Aorta (tissue), 5 donors: ENCODE data around the gene PGAM1. TPM values are rescaled to one million over a fixed set of nuclear protein-coding genes. Genes with fewer than 3 reads are reported as not detected.
"Not testable (repeated sequence)": the region's sequence is repeated elsewhere in the genome, so short reads cannot be mapped to it uniquely, and the experiment has no call there.

Experiments
- ATAC-seq: fragments of 200-7000 bp; cut with Tn5 transposase; one replicate; pipeline ENCODE4 v1.9.1; 2022; ENCODE audit warnings: moderate library complexity; ENCODE audit not compliant: low FRiP score
- DNase-seq, 2 donors: peaks; one replicate each; pipeline ENCODE4 v3.0.0-alpha.2; 2020
- H3K27ac ChIP-seq, 2 donors: one replicate each; pipeline ENCODE4 v1.5.1; 2013; ENCODE audit warnings: low read length in 2 of 2, mild to moderate bottlenecking in 2 of 2, moderate library complexity in 2 of 2, control low read depth in 1 of 2, inconsistent platforms in 1 of 2, low read depth in 1 of 2
- H3K27me3 ChIP-seq, 2 donors: one replicate each; pipeline ENCODE4 v1.6.1; 2013; ENCODE audit warnings: control low read depth in 1 of 2, low read length in 1 of 2, mild to moderate bottlenecking in 1 of 2, moderate library complexity in 1 of 2; ENCODE audit not compliant: insufficient read depth in 2 of 2, control insufficient read depth in 1 of 2
- H3K36me3 ChIP-seq, 2 donors: one replicate each; pipeline ENCODE4 v1.6.1; 2013; ENCODE audit warnings: control low read depth in 1 of 2, low read length in 1 of 2, mild to moderate bottlenecking in 1 of 2; ENCODE audit not compliant: insufficient read depth in 2 of 2, control insufficient read depth in 1 of 2
- H3K4me1 ChIP-seq, 2 donors: one replicate each; pipeline ENCODE4 v1.6.1; 2013; ENCODE audit warnings: low read length in 2 of 2, control low read depth in 1 of 2, mild to moderate bottlenecking in 1 of 2, moderate library complexity in 1 of 2; ENCODE audit not compliant: insufficient read depth in 2 of 2, control insufficient read depth in 1 of 2
- H3K4me3 ChIP-seq, 2 donors: one replicate each; pipeline ENCODE4 v1.5.1; 2013; ENCODE audit warnings: low read length in 2 of 2, control low read depth in 1 of 2, mild to moderate bottlenecking in 1 of 2
- H3K9me3 ChIP-seq: one replicate; pipeline ENCODE4 v1.6.1; 2013; ENCODE audit warnings: mild to moderate bottlenecking, low read length; ENCODE audit not compliant: control insufficient read depth
- WGBS, 2 donors: extraction: QIAGEN DNeasy Blood & Tissue Kit; methylation state at CpG; one replicate each; pipeline ENCODE4 v1.1.7; 2013; 5-methylcytosine and 5-hydroxymethylcytosine counted together
- intact Hi-C, 2 donors: fragments of 100-400 bp; cut with DNase I; formaldehyde crosslinking; loops; one replicate each; pipeline versions ENCODE4 v1.14.2 to v1.15.0; 2022
- polyA plus RNA-seq, 2 donors: library from polyadenylated mRNA; stranded (reverse); fragments of 200-250 nt; gene quantifications; one replicate each; pipeline ENCODE4 v1.2.3, GENCODE V29; 2013
- total RNA-seq, 2 donors: library from RNA; stranded (reverse); fragmentation: NEBNext Ultra II Directional; extraction: Animal tissue kit (Norgen Biotek cat#: 25700); gene quantifications; one replicate each; pipeline ENCODE4 v1.2.1, GENCODE V29; 2021
- donor health status: healthy with polysubstance abuse.
- donor health status: Bipolar disorder and iron deficiency.
- donor health status: DM: no; HTN: no; CAD: no.
- donor health status: DM: no; HTN: no; CAD: no.
- donor health status: DM: yes; HTN: yes; CAD: no.

The PGAM1 gene
- total and polyA plus RNA-seq, 4 donors, result 134 to 189 (median 146) TPM

- H3K27ac ChIP-seq, H3K4me3 ChIP-seq, H3K36me3 ChIP-seq, intact Hi-C loops, DNase-seq, H3K4me1 ChIP-seq, H3K27me3 ChIP-seq, ATAC-seq, H3K9me3 ChIP-seq: not testable (repeated sequence)
- 76 to 77% methylated on average over 8 of the region's 8 CpGs for WGBS, 2 donors
Measured at GRCh38 chr10:97423757-97424098, 2.3 kb upstream of the PGAM1 start.

- 6 to 9% methylated on average over 34 of the region's 34 CpGs for WGBS, 2 donors
- Histone ChIP-seq H3K27ac (no peak overlapping the region), H3K4me1 (peaks cover 0 to 6% of the 10 kb centered on the region in 2 donors), H3K36me3 (peaks cover 3 to 9% of the 10 kb centered on the region in 2 donors), H3K4me3 (peak overlapping the region; percentile 22 to 76), H3K9me3 (no peaks in the 10 kb centered on the region), H3K27me3 (no peaks in the 10 kb centered on the region)
- ATAC-seq (no peak), DNase-seq (peak in 1 of 2 donors; percentile 57)
- intact Hi-C loops, result loop anchor here in 1 of 2 donors (2.0 kb wide), 1 partner anchor 18 kb away; no protein-coding TSS in a partner anchor
Measured at GRCh38 chr10:97426776-97427570, 982 bp downstream of the PGAM1 start.

GRCh38 chr10:97427571-97428179, 1.7 kb downstream of the PGAM1 start:
- Histone ChIP-seq H3K4me1 (peaks cover 0 to 6% of the 10 kb centered on the region in 2 donors), H3K27ac (no peak overlapping the region), H3K9me3 (no peaks in the 10 kb centered on the region), H3K4me3 (peak overlapping the region in 1 of 2 donors; percentile 76), H3K27me3 (no peaks in the 10 kb centered on the region), H3K36me3 (peaks cover 3 to 11% of the 10 kb centered on the region in 2 donors)
- ATAC-seq (no peak), DNase-seq (no peak)
- 12 to 17% methylated on average over 9 of the region's 9 CpGs for WGBS, 2 donors
- intact Hi-C loops, result loop anchor here in 1 of 2 donors (2.0 kb wide), 1 partner anchor 17 kb away; no protein-coding TSS in a partner anchor

GRCh38 chr10:97428572-97428981, 2.6 kb downstream of the PGAM1 start:
- WGBS, 2 donors, result 71 to 73% methylated on average over 4 of the region's 4 CpGs
- intact Hi-C loops, result no loop called here
- no peak overlapping the region for H3K27ac ChIP-seq
- H3K4me3 ChIP-seq, result no peak overlapping the region
- no peak for ATAC-seq
- H3K27me3 ChIP-seq, result no peaks in the 10 kb centered on the region
- H3K4me1 ChIP-seq, result peaks cover 0 to 6% of the 10 kb centered on the region in 2 donors
- peaks cover 5 to 11% of the 10 kb centered on the region in 2 donors for H3K36me3 ChIP-seq
- DNase-seq, result no peak
- no peaks in the 10 kb centered on the region for H3K9me3 ChIP-seq

- no peaks in the 10 kb centered on the region for H3K9me3 ChIP-seq
- no peaks in the 10 kb centered on the region for H3K27me3 ChIP-seq
- intact Hi-C loops, result no loop called here
- H3K4me3 ChIP-seq, result no peak overlapping the region
- DNase-seq, result no peak
- ATAC-seq, result no peak
- no peaks in the 10 kb centered on the region for H3K4me1 ChIP-seq
- no peak overlapping the region for H3K27ac ChIP-seq
- peaks cover 11 to 12% of the 10 kb centered on the region in 2 donors for H3K36me3 ChIP-seq
Measured at GRCh38 chr10:97434055-97434454, 8.1 kb downstream of the PGAM1 start.

- Histone ChIP-seq H3K27me3 (no peaks in the 10 kb centered on the region), H3K4me3 (no peak overlapping the region), H3K9me3 (no peaks in the 10 kb centered on the region), H3K36me3 (peaks cover 11 to 14% of the 10 kb centered on the region in 2 donors), H3K27ac (no peak overlapping the region), H3K4me1 (no peaks in the 10 kb centered on the region)
- ATAC-seq (no peak), DNase-seq (no peak)
- WGBS, 2 donors, result 83 to 89% methylated on average over 1 of the region's 1 CpG
- intact Hi-C loops, result no loop called here
Measured at GRCh38 chr10:97434557-97434956, 8.6 kb downstream of the PGAM1 start.

GRCh38 chr10:97435211-97435610, 9.2 kb downstream of the PGAM1 start:
- intact Hi-C loops, result no loop called here
- Histone ChIP-seq H3K27ac (no peak overlapping the region), H3K27me3 (no peaks in the 10 kb centered on the region), H3K9me3 (no peaks in the 10 kb centered on the region), H3K36me3 (peaks cover 11 to 14% of the 10 kb centered on the region in 2 donors), H3K4me1 (no peaks in the 10 kb centered on the region), H3K4me3 (no peak overlapping the region)
- DNase-seq (no peak), ATAC-seq (no peak)
- 84 to 94% methylated on average over 6 of the region's 6 CpGs for WGBS, 2 donors

- H3K9me3 ChIP-seq, result no peaks in the 10 kb centered on the region
- no peak for ATAC-seq
- H3K36me3 ChIP-seq, result peaks cover 0 to 6% of the 10 kb centered on the region in 2 donors
- no peak for DNase-seq
- 91 to 94% methylated on average over 1 of the region's 1 CpG for WGBS, 2 donors
- H3K4me1 ChIP-seq, result peaks cover 5 to 8% of the 10 kb centered on the region in 2 donors
- intact Hi-C loops, result loop anchor here in 1 of 2 donors (10.0 kb wide), 1 partner anchor 53 kb away; the partner anchor contains the start of genes MMS19 and UBTD1
- no peaks in the 10 kb centered on the region for H3K27me3 ChIP-seq
- H3K27ac ChIP-seq, result no peak overlapping the region
- no peak overlapping the region for H3K4me3 ChIP-seq
Measured at GRCh38 chr10:97442277-97442676, 16.3 kb downstream of the PGAM1 start.
